Cardiac muscle cell (in vitro differentiated cells and primary cell): ENCODE measurements around the gene FKBP6. TPM values are rescaled to one million over a fixed set of nuclear protein-coding genes. Genes with fewer than 3 reads are reported as not detected.
A peak's percentile ranks its signal among the peaks of the same experiment; 100 is the strongest.
"Not testable (repeated sequence)": the region's sequence is repeated elsewhere in the genome, so short reads cannot be mapped to it uniquely, and the experiment has no call there.

Source experiments
- DNase-seq, 2 donors: peaks; one replicate each; pipeline versions ENCODE4 v3.0.0 to v3.0.0-alpha.2; 2010 to 2017; ENCODE audit warnings: low read depth in 1 of 2, low spot score in 1 of 2
- H3K27ac ChIP-seq: fragments of 200-600 bp; sonication (generic); 2 replicates; pipeline ENCODE4 v1.5.1; 2016
- H3K27me3 ChIP-seq: fragments of 200-600 bp; sonication (generic); 2 replicates; pipeline ENCODE4 v1.6.0; 2016; ENCODE audit warnings: control low read depth
- H3K36me3 ChIP-seq: fragments of 200-600 bp; sonication (generic); 2 replicates; pipeline ENCODE4 v1.5.1; 2016; ENCODE audit warnings: control low read depth
- H3K4me1 ChIP-seq: fragments of 200-600 bp; sonication (generic); 2 replicates; pipeline ENCODE4 v1.8.1; 2017; ENCODE audit warnings: low read depth, mild to moderate bottlenecking, mixed run types
- H3K4me3 ChIP-seq: fragments of 200-600 bp; sonication (generic); 2 replicates; pipeline ENCODE4 v1.5.1; 2016; ENCODE audit warnings: mild to moderate bottlenecking
- H3K9me3 ChIP-seq: fragments of 200-600 bp; sonication (generic); 2 replicates; pipeline ENCODE4 v1.5.1; 2017; ENCODE audit warnings: low read depth, mild to moderate bottlenecking, control low read depth
- CTCF ChIP-seq: IDR thresholded peaks from 2 replicates; pipeline ENCODE4 v1.5.1; 2012; ENCODE audit warnings: low read depth, mild to moderate bottlenecking, low read length
- polyA plus RNA-seq: library from polyadenylated mRNA; unstranded; fragments of >200 nt; fragmentation: Nextera tagmentation; extraction: Ambion mirVana; gene quantifications from 2 replicates; pipeline ENCODE4 v1.2.1, GENCODE V29; 2016
- total RNA-seq: library from RNA; depleted of rRNA; stranded (reverse); fragments of >200 nt; gene quantifications from 2 replicates; pipeline ENCODE4 v1.2.3, GENCODE V29; 2016

The FKBP6 gene
- total and polyA plus RNA-seq, 2 experiments from 2014 or later = not detected

- TF ChIP-seq CTCF = no peak
- H3K36me3 ChIP-seq = no peaks in the 10 kb centered on the region
- no peak overlapping the region for H3K4me3 ChIP-seq
- no peaks in the 10 kb centered on the region for H3K27me3 ChIP-seq
- H3K27ac ChIP-seq = no peak overlapping the region
- no peak for DNase-seq
- no peaks in the 10 kb centered on the region for H3K9me3 ChIP-seq
- no peaks in the 10 kb centered on the region for H3K4me1 ChIP-seq
These were observed 60.0 kb downstream of the FKBP6 start for GRCh38 chr7:73387908-73388414.

DNA sequence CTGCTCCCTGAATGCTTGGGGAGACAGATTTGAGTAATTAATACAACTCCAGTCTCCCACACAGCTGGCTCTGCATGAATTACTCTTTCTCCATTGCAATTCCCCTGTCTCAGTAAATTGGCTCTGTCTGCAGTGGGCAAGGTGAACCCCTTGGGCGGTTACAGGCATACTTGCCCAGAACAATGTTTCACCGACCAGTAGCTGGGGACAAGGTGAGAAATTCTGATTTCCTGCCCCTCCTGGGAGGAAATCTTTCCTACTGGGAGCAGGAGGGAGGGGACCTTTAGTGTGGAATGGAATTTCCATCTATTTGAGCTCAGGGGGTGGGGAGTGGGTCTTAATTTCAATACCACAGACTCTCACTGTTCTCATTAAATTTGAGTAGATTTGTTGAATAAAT lies 63.4 kb downstream of the FKBP6 start:
- no peak overlapping the region for H3K27ac ChIP-seq
- TF ChIP-seq CTCF = no peak
- H3K4me1 ChIP-seq = no peaks in the 10 kb centered on the region
- DNase-seq = no peak
- no peaks in the 10 kb centered on the region for H3K27me3 ChIP-seq
- no peaks in the 10 kb centered on the region for H3K36me3 ChIP-seq
- no peak overlapping the region for H3K4me3 ChIP-seq
- H3K9me3 ChIP-seq = no peaks in the 10 kb centered on the region

DNA sequence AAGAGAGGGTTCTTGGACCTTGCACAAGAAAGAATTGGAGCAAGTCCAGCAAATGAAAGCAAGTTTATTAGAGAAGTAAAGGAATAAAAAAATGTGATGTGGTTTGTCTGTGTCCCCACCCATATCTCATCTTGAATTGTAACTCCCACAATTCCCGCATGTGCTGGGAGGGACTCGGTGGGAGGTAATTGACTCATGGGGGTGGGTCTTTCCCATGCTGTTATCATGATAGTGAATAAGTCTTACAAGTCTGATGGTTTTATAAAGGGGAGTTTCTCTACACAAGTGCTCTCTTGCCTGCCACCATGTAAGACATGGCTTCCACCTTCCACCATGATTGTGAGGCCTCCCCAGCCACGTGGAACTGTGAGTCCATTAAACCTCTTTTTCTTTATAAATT lies 66.5 kb downstream of the FKBP6 start:
- peak in 1 of 2 donors; percentile 33 for DNase-seq
- peaks cover 3% of the 10 kb centered on the region for H3K4me1 ChIP-seq
- H3K9me3 ChIP-seq = no peaks in the 10 kb centered on the region
- H3K27me3 ChIP-seq = no peaks in the 10 kb centered on the region
- no peak for TF ChIP-seq CTCF
- no peak overlapping the region for H3K27ac ChIP-seq
- H3K36me3 ChIP-seq = no peaks in the 10 kb centered on the region
- no peak overlapping the region for H3K4me3 ChIP-seq

DNA sequence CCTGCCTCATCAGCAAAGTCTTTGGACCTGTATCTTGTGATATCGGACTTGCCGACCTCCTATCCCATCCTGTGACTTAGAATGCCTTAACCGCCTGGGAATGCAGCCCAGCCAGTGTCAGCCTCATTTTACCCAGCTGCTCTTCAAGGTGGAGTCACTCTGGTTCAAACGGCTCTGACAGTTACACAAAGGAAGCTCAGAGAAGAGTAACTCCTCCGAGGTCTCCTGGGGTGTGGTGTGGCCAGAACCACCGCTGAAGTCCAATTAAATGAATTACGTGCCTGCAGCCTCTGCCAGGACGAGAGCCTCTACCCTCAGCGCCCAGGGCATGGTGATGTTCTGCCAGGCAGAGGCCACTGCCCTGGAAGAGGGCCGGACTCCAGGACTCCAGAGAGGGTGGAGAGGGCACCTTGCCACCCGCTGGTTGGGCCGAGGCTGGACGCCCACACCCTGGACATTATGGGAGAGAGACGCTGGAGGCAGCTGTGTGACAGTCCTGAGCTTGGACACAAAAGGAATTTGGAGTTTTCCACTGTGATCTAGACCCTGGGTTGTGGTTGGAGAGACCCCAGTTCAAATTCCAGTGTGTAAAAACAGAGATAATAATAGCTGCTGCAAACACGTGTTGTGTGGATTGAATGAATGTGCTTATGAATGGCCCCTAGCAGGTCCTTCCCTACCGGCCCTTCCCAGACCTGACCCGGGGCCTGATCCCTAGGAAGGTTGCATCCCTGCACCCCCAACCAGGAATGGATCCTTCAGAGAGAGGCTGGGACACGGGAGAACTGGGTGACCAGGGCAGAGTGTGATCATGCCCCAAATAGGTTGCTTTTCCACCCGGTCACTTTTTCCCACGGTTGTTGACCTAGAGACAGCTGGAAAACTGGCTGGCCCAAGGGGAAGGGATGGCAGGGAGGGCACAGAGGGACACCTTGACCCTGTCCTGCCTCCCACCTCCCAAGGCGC lies 67.9 kb downstream of the FKBP6 start:
- Histone ChIP-seq H3K36me3 (no peaks in the 10 kb centered on the region), H3K4me1 (peaks cover 3% of the 10 kb centered on the region), H3K4me3 (no peak overlapping the region), H3K27ac (no peak overlapping the region), H3K27me3 (no peaks in the 10 kb centered on the region), H3K9me3 (no peaks in the 10 kb centered on the region)
- DNase-seq = no peak
- no peak for TF ChIP-seq CTCF

DNA sequence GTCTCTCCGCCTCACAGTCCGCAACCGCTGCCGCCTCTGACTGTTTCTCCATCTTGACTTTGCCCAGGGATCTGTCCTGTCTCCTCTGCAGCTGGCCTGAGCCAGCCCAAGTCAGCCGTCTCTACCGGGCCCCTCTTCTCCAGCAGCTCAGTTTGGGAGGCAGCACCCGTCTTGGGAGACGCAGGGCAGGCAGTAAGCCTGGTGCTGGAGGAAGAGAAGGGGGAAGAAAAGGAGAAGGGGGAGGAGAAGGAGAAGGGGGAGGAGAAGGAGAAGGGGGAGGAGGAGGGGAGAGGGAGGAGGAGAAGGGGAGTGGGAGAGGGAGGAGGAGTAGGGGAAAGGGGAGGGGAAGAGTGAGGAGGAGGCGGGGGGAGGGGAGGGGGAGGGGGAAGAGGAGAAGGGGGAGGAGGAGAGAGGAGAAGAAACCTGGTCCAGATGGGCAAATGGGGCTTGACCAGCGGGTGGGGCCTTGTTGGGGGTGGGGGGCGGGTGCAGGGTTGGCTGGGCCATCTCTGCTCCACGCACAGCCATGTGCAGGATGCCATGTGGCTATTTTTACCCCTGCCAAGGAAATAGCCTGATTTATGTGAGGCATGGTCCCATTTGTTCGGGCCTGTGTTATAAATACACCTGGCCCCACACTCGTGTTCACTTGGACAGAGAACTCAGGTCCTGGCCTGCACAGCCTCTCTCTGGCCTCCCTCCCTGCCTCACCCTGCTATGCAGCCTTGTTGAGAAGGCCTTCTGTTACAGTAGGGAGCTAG lies 69.7 kb downstream of the FKBP6 start:
- H3K27me3 ChIP-seq = no peaks in the 10 kb centered on the region
- H3K4me1 ChIP-seq = peaks cover 3% of the 10 kb centered on the region
- no peaks in the 10 kb centered on the region for H3K36me3 ChIP-seq
- no peaks in the 10 kb centered on the region for H3K9me3 ChIP-seq
- peak; percentile 13 to 20 for DNase-seq
- no peak for TF ChIP-seq CTCF
- no peak overlapping the region for H3K27ac ChIP-seq
- H3K4me3 ChIP-seq = no peak overlapping the region

- H3K9me3 ChIP-seq, H3K4me3 ChIP-seq, H3K36me3 ChIP-seq, H3K27ac ChIP-seq, H3K27me3 ChIP-seq, H3K4me1 ChIP-seq: not testable (repeated sequence)
- DNase-seq = peak; percentile 72 to 79
These were observed 71.5 kb downstream of the FKBP6 start for GRCh38 chr7:73399185-73400050.

DNA sequence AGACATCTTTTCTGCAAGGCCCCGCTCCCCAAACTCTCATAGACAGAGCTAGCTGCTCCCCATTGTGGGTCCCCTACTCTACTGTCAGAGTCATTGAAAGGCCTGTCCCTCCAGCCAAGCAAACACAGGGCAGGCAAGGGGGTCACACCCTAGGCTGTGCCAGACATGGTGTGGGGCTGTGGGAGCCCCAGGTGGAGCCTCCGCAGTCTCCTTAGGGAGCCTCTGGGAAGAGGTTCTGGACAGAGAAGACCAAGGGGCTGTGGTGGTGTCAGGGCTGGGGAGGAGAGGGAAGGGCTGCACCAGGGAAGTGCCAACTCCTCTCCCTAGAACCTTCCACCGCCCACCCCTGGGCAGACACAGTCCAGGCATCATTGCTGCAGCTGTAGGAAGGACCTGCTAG lies 76.9 kb downstream of the FKBP6 start:
- H3K4me3 ChIP-seq, H3K27me3 ChIP-seq, H3K4me1 ChIP-seq, DNase-seq, H3K27ac ChIP-seq, H3K9me3 ChIP-seq, H3K36me3 ChIP-seq: not testable (repeated sequence)
